Thoracic aorta (tissue), 2 donors: ENCODE results near the gene RPTOR. TPM values are rescaled to one million over a fixed set of nuclear protein-coding genes. Genes with fewer than 3 reads are reported as not detected.
"Not testable (repeated sequence)": the region's sequence is repeated elsewhere in the genome, so short reads cannot be mapped to it uniquely, and the experiment has no call there.

ENCODE experiments used
- ATAC-seq: fragments of 150-250 bp; one replicate; pipeline ENCODE4 v1.8.0; 2017; ENCODE audit warnings: low read depth; ENCODE audit not compliant: insufficient number of reproducible peaks, low FRiP score
- DNase-seq: peaks from one replicate; pipeline ENCODE4 v3.0.0-alpha.2; 2020; ENCODE audit warnings: low spot score
- H3K27ac ChIP-seq, 2 donors: fragments of 200-600 bp; sonication (generic); 1 replicate in 1 of 2; 2 replicates in 1 of 2; pipeline ENCODE4 v1.5.1; 2016; ENCODE audit warnings: mild to moderate bottlenecking in 2 of 2, moderate library complexity in 2 of 2
- H3K27me3 ChIP-seq: fragments of 200-600 bp; sonication (generic); replicated peaks from 2 replicates; pipeline ENCODE4 v1.6.0; 2016; ENCODE audit warnings: mild to moderate bottlenecking; ENCODE audit not compliant: insufficient read depth
- H3K36me3 ChIP-seq: fragments of 200-600 bp; sonication (generic); one replicate; pipeline ENCODE4 v1.5.1; 2016
- H3K4me1 ChIP-seq, 2 donors: fragments of 200-600 bp; sonication (generic); 1 replicate in 1 of 2; 2 replicates in 1 of 2; pipeline versions ENCODE4 v1.5.1 to v1.6.0; 2016; ENCODE audit warnings: low read depth in 2 of 2, mild to moderate bottlenecking in 1 of 2; ENCODE audit not compliant: control insufficient read depth in 1 of 2
- H3K4me3 ChIP-seq: fragments of 200-600 bp; sonication (generic); 2 replicates; pipeline ENCODE4 v1.5.1; 2016; ENCODE audit warnings: mild to moderate bottlenecking
- H3K9me3 ChIP-seq: fragments of 200-600 bp; sonication (generic); 2 replicates; pipeline ENCODE4 v1.5.1; 2016
- total RNA-seq, 2 donors: library from RNA; depleted of rRNA; stranded (reverse); fragments of >200 nt; gene quantifications; one replicate each; pipeline versions ENCODE4 v1.1.0 to v1.2.3, GENCODE V29; 2016
- TF ChIP-seq, protein P1 (sequence below): fragments of 200-600 bp; sonication (generic); IDR thresholded peaks from one replicate; pipeline ENCODE4 v1.5.1; 2019; ENCODE audit warnings: antibody characterized with exemption

The RPTOR gene
- total RNA-seq, 2 donors from 2014 or later, result 42.0 to 47.4 TPM

DNA sequence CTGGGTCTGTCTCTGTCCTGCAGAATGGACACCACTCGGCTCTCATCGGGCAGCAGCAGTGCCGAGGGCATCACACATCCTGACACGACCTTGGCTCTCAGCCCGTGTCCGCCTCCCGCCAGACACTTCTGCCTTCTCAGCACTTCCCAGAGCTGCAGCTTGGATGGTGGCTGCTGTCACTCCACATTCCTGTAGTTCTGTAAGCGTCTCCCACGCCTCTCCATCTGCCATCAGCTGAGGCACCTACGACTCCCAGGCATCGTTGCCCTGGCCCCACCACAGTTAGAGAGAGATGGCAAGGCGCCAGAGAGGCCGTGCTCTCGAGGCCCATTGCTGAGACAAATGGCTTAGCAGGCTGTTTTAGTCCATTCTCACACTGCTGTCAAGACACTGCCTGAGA is 251.1 kb downstream of the RPTOR start:
- H3K36me3 ChIP-seq, result no peaks in the 10 kb centered on the region

DNA sequence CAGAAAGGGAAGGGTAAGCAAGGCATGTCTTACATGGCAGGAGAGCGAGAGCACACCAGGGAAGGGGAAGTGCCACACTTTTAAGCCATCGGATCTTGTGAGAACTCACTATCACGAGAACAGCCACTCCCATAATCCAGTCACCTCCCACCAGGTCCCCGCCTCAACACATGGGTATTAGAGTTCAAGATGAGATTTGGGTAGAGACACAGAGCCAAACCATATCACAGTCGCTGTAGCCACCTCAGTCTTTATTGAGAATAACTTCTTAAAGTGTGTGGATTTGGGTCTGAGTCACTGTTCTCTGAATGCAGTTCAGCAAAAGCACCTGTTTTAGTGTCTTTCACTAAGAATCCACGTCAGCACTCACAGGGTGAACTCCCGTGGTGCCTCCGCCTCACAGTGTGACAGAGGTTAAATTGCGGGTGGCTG is 251.8 kb downstream of the RPTOR start:
- TF ChIP-seq, protein P1, sequence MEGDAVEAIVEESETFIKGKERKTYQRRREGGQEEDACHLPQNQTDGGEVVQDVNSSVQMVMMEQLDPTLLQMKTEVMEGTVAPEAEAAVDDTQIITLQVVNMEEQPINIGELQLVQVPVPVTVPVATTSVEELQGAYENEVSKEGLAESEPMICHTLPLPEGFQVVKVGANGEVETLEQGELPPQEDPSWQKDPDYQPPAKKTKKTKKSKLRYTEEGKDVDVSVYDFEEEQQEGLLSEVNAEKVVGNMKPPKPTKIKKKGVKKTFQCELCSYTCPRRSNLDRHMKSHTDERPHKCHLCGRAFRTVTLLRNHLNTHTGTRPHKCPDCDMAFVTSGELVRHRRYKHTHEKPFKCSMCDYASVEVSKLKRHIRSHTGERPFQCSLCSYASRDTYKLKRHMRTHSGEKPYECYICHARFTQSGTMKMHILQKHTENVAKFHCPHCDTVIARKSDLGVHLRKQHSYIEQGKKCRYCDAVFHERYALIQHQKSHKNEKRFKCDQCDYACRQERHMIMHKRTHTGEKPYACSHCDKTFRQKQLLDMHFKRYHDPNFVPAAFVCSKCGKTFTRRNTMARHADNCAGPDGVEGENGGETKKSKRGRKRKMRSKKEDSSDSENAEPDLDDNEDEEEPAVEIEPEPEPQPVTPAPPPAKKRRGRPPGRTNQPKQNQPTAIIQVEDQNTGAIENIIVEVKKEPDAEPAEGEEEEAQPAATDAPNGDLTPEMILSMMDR, result no peak
- Histone ChIP-seq H3K27me3 (no peaks in the 10 kb centered on the region), H3K27ac (no peak overlapping the region), H3K4me1 (peaks cover 6 to 21% of the 10 kb centered on the region in 2 donors), H3K9me3 (no peaks in the 10 kb centered on the region), H3K36me3 (no peaks in the 10 kb centered on the region), H3K4me3 (no peak overlapping the region)
- ATAC-seq, result no peak
- no peak for DNase-seq

More for the DNA sequence above, 251.1 kb downstream of the RPTOR start:
- H3K27me3 ChIP-seq, result no peaks in the 10 kb centered on the region
- H3K4me3 ChIP-seq, result no peak overlapping the region
- no peak for DNase-seq
- H3K4me1 ChIP-seq, result peaks cover 10 to 28% of the 10 kb centered on the region in 2 donors
- no peak for ATAC-seq
- no peaks in the 10 kb centered on the region for H3K9me3 ChIP-seq
- TF ChIP-seq, protein P1, result no peak
- H3K27ac ChIP-seq, result no peak overlapping the region

DNA sequence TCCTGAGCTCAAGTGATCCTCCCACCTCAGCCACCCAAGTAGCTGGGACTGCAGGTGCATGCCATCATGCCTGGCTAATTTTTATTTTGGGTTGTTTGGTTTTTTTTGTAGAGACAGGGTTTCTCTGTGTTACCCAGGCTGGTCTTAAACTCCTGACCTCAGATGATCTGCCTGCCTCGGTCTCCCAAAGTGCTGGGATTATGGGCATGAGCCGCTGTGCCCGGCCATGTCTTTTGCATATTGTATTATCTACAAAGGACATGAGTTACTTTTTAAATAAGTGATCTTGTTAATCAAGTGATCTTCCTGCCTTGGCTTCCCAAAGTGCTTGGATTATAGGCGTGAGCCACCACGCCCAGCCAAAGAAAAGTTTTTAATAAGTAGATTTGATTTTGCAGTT is 252.6 kb downstream of the RPTOR start:
- not testable (repeated sequence) for H3K27ac ChIP-seq, H3K9me3 ChIP-seq, ATAC-seq, DNase-seq, H3K4me3 ChIP-seq, H3K27me3 ChIP-seq, H3K36me3 ChIP-seq
- H3K4me1 ChIP-seq, result peaks cover 4 to 14% of the 10 kb centered on the region in 2 donors

DNA sequence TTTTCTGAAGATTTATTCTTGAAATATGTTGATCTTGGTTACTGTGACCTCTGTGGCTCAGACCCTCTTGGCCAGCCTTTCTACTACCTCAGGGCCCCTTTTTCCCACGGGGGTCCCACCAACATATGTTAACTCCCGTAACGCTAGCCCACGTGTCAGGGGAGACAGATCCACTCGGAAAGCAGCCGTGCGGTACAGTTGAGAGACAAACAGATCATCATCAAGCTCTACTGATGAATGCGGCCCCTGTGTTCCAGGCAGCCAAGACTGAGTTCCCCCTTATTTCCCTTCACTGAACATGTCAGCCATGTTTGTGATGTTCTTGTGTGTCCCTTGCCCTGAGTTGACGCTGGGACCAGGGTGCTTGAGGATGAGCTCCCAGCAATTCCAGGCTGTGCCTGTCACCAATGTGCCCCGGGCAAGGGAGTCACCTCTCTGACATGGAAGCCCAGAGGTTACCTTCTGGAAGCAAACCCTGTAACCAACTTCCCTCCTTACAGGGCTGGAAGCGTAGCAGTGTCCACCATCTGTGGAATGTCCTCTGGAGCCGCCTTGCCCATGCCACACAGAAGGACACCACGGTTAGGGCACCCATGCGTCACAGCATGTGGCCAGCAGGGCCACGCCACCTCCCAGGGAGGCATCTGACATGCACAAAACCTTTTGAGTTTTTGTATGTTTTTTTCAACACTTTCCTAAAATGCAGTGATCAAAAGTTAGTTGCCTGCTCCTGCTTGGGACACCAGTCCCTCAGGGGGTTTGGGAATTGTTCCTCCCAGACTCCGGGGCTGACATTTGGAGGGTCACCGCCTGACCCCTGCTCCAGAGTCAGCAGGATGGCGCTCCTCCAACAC is 253.3 kb downstream of the RPTOR start:
- no peak for DNase-seq
- TF ChIP-seq, protein P1, result no peak
- no peak for ATAC-seq
- Histone ChIP-seq H3K4me3 (no peak overlapping the region), H3K27ac (no peak overlapping the region), H3K36me3 (no peaks in the 10 kb centered on the region), H3K9me3 (no peaks in the 10 kb centered on the region), H3K27me3 (no peaks in the 10 kb centered on the region), H3K4me1 (peaks cover 0 to 8% of the 10 kb centered on the region in 2 donors)

DNA sequence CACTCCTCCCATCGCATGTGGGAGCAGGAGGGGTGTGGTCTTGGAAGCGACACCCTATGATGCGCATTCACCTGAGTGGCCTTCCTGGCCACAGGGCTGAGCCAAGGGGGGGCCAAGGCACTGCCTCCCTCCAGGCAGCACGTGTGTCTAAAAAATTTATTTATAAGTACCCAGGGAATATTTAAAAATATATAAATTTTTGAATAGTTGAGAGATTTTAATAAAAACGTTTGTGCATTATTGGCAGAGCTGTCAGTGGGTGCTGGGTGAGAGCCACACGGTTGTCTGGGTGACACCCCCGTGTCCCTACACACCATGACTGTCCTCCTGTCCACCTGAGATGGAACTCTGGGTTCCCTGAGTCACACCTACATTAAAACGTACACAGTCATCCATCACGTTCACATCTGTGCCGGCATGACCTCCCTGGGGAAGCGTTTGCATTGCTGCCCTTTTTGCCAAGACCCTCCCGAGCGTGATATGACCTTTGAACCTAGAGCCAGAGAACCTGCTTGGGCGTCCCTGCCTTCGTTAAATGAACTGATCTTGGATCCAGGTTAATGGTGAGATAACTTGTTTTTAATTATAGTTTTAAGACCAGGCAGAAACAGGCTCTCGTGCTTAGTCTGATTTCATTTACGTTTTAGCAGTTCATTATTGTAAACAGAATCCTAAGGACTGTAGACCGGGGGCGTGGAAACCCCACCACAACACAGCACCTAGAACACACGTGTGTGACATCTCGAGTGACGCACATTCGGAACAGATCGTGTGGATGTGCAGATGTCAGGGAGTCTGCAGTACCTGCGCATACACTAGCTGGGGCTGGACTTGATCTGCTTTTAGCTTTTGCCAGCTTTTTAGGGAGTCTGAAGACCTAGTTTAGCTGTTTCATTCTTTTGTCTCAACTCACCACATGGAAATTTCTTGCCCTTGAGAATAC is 254.2 kb downstream of the RPTOR start:
- no peaks in the 10 kb centered on the region for H3K9me3 ChIP-seq
- no peak for DNase-seq
- no peaks in the 10 kb centered on the region for H3K36me3 ChIP-seq
- ATAC-seq, result no peak
- H3K4me3 ChIP-seq, result no peak overlapping the region
- no peaks in the 10 kb centered on the region for H3K27me3 ChIP-seq
- peaks cover 0 to 8% of the 10 kb centered on the region in 2 donors for H3K4me1 ChIP-seq
- TF ChIP-seq, protein P1, result no peak
- H3K27ac ChIP-seq, result no peak overlapping the region
